SU-DHL-6 (cell line): ENCODE results near the gene SST.

Experiments used
- H2AFZ ChIP-seq: fragments of 200-600 bp; sonication (generic); 2 replicates; pipeline ENCODE4 v1.6.1; 2014; ENCODE audit warnings: low read depth, mild to moderate bottlenecking, moderate library complexity, mixed read lengths, antibody characterized with exemption, low read length; ENCODE audit not compliant: severe bottlenecking
- H3F3A ChIP-seq: fragments of 200-600 bp; shearing (Covaris generic); 2 replicates; pipeline ENCODE4 v1.6.0; 2016; ENCODE audit warnings: antibody characterized with exemption, mild to moderate bottlenecking; ENCODE audit not compliant: insufficient read depth
- H3K27ac ChIP-seq: fragments of 200-600 bp; sonication (generic); 2 replicates; pipeline ENCODE4 v1.5.1; 2016; ENCODE audit warnings: low read depth, mild to moderate bottlenecking, low read length, moderate library complexity, mixed read lengths
- H3K27me3 ChIP-seq: fragments of 200-600 bp; sonication (generic), shearing (Covaris generic); 2 replicates; pipeline ENCODE4 v1.6.0; 2014; ENCODE audit warnings: mild to moderate bottlenecking, low read length
- H3K36me3 ChIP-seq: fragments of 200-600 bp; sonication (generic); 2 replicates; pipeline ENCODE4 v1.6.1; 2014; ENCODE audit warnings: mild to moderate bottlenecking, low read length, mixed read lengths
- H3K4me2 ChIP-seq: fragments of 300-600, 200-600 bp; shearing (Covaris generic), sonication (generic); 2 replicates; pipeline ENCODE4 v1.6.0; 2014; ENCODE audit warnings: low read length, low read depth, mild to moderate bottlenecking; ENCODE audit not compliant: poor library complexity, severe bottlenecking
- H3K4me3 ChIP-seq: fragments of 200-600 bp; sonication (generic); 2 replicates; pipeline ENCODE4 v1.5.1; 2014; ENCODE audit warnings: antibody characterized with exemption, low read length, mild to moderate bottlenecking, mixed read lengths; ENCODE audit not compliant: insufficient read depth, poor library complexity, severe bottlenecking
- H3K79me2 ChIP-seq: fragments of 200-600 bp; sonication (generic); 2 replicates; pipeline ENCODE4 v1.6.1; 2014; ENCODE audit warnings: mild to moderate bottlenecking, low read length, moderate library complexity; ENCODE audit not compliant: insufficient read depth
- H3K9ac ChIP-seq: fragments of 200-600 bp; sonication (generic); 2 replicates; pipeline ENCODE4 v1.7.0; 2014; ENCODE audit warnings: mild to moderate bottlenecking, low read length
- H3K9me2 ChIP-seq: fragments of 200-600 bp; sonication (generic); replicated peaks from 2 replicates; pipeline ENCODE4 v1.6.1; 2014; ENCODE audit warnings: low read length; ENCODE audit not compliant: insufficient read depth
- H3K9me3 ChIP-seq: fragments of 200-600 bp; sonication (generic); 2 replicates; pipeline ENCODE4 v1.6.1; 2014; ENCODE audit warnings: low read length, mixed read lengths; ENCODE audit not compliant: insufficient read depth
- H4K20me1 ChIP-seq: fragments of 200-600 bp; sonication (generic); 2 replicates; pipeline ENCODE4 v1.6.1; 2014; ENCODE audit warnings: low read depth, mild to moderate bottlenecking, antibody characterized with exemption, low read length, moderate library complexity, mixed read lengths
- EZH2phosphoT487 ChIP-seq: fragments of 200-600 bp; sonication (generic), shearing (Covaris generic); conservative IDR thresholded peaks from 2 replicates; pipeline ENCODE4 v1.6.1; 2018; ENCODE audit warnings: mild to moderate bottlenecking, antibody characterized with exemption, low read length, moderate library complexity, mixed read lengths
- TF ChIP-seq, protein P1 (sequence below): fragments of 200-600 bp; sonication (generic); IDR thresholded peaks from one replicate; pipeline ENCODE4 v1.5.1; 2017; ENCODE audit warnings: antibody characterized with exemption, mild to moderate bottlenecking, low read length, moderate library complexity; ENCODE audit not compliant: insufficient read depth, poor library complexity, severe bottlenecking

The SST gene

DNA sequence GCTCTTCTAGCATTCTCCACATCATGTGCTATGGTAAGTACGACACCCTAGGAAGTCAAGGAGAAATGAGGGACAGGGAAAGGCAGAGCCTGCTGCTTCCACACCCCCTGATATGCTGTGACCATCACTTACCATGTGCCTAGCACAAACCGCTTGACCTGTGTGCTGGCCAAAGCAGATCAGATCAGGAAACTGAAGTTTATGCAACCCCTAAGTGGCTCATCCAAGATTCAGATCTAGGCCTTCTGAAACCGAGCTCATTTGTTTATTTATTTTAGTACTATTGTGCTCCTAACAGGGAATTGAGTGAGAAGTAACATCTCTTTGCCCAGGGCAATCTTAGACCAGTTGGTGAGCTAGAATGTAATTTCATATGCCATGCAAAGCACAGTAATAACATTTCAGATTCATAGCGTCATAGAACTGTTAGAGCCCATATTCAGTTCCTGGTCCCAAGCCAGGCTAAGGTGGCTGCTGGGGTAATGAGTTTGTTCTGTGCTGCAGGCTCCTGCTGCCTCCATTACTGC, 32.4 kb upstream of the SST start, which contains the start of gene RTP2:
TSS of gene RTP2 (minus strand) at position 51 of the 527 bp plus-strand sequence. CDS start 429 bp downstream, outside the sequence.
- TF ChIP-seq, protein P1, sequence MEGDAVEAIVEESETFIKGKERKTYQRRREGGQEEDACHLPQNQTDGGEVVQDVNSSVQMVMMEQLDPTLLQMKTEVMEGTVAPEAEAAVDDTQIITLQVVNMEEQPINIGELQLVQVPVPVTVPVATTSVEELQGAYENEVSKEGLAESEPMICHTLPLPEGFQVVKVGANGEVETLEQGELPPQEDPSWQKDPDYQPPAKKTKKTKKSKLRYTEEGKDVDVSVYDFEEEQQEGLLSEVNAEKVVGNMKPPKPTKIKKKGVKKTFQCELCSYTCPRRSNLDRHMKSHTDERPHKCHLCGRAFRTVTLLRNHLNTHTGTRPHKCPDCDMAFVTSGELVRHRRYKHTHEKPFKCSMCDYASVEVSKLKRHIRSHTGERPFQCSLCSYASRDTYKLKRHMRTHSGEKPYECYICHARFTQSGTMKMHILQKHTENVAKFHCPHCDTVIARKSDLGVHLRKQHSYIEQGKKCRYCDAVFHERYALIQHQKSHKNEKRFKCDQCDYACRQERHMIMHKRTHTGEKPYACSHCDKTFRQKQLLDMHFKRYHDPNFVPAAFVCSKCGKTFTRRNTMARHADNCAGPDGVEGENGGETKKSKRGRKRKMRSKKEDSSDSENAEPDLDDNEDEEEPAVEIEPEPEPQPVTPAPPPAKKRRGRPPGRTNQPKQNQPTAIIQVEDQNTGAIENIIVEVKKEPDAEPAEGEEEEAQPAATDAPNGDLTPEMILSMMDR: no peak
- no peak for TF ChIP-seq EZH2phosphoT487
- Histone ChIP-seq H3K9me2 (no peaks in the 10 kb centered on the region), H3F3A (no peaks in the 10 kb centered on the region), H3K36me3 (no peaks in the 10 kb centered on the region), H3K79me2 (no peaks in the 10 kb centered on the region), H3K9me3 (no peaks in the 10 kb centered on the region), H3K4me3 (no peak within 1 kb of the TSS), H3K9ac (no peak within 1 kb of the TSS), H3K4me2 (no peak within 1 kb of the TSS), H3K27ac (no peak within 1 kb of the TSS), H3K27me3 (no peaks in the 10 kb centered on the region), H4K20me1 (no peaks in the 10 kb centered on the region), H2AFZ (no peak within 1 kb of the TSS)

DNA sequence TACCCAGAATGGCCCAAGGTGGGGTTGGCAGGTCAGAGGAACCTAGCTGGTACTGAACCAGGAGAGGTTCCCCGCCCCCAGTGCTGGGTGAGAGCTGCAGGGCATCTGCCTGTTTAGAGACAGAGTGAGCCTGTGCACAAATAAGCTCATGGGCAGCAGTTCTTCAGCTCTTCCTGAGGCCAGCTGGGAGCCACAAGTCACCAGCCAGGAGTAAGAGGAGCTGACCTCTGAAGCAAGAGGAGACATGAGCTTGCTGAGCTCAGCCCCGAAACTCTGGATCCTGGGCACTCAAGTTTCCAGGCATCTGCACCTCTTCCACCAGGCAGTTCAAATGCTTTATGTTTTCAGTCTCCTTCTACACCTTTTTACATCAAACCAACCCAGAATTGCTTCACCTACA, 30.1 kb upstream of the SST start:
- no peak overlapping the region for H3K9ac ChIP-seq
- H3K27ac ChIP-seq: no peak overlapping the region
- no peak overlapping the region for H3K4me3 ChIP-seq
- no peaks in the 10 kb centered on the region for H3K9me2 ChIP-seq
- H2AFZ ChIP-seq: no peak overlapping the region
- H3K9me3 ChIP-seq: no peaks in the 10 kb centered on the region
- no peak overlapping the region for H3K4me2 ChIP-seq
- H3K79me2 ChIP-seq: no peaks in the 10 kb centered on the region
- no peaks in the 10 kb centered on the region for H4K20me1 ChIP-seq
- TF ChIP-seq, protein P1: no peak
- TF ChIP-seq EZH2phosphoT487: no peak
- H3F3A ChIP-seq: no peaks in the 10 kb centered on the region
- H3K36me3 ChIP-seq: no peaks in the 10 kb centered on the region
- no peaks in the 10 kb centered on the region for H3K27me3 ChIP-seq

DNA sequence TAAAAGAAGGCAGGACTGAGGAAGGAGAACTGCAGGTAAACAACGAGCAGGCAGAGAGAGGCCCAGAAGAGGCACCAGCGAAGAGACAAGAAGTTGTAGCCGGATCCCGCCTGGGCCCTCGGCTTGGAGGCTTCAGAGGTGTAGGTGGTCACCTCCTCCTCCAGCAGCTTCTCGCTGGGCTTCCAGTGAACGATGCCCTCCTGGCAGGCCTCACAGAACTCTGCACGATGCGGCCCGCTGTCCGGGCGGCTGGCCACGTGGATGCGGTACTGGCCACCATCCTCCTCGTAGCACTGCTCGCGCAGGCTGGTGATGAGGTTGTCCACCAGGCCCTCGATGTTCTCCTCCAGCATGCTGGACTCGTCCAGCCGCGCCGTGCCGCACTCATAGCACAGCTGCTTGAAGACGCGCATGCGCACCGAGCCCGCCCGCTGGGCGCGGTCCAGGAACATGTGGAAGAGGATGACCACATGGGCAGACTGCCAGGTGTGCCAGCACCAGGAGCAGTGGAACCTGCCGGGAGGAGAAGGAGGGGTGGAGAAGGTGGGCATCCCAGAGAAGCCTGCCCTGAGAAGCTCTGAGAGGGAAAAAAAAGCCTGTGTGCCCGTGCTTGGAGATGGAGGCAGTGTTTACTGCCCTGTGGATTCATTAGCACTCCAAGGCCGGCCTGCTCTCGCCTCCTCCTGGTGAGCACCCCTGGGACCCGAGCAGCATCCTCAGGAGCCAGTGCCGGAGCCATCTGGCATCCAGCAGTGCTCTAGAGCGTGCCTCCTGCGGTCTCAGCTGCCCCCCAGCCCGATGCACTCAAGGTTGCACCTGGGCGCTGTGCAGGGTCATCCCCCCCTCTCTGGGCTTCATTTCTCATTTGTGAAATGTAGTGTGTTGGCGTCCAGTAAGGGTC, 28.6 kb upstream of the SST start:
- no peak overlapping the region for H3K27ac ChIP-seq
- H3K9me2 ChIP-seq: no peaks in the 10 kb centered on the region
- no peak for TF ChIP-seq EZH2phosphoT487
- TF ChIP-seq, protein P1: no peak
- H3K9ac ChIP-seq: no peak overlapping the region
- no peak overlapping the region for H2AFZ ChIP-seq
- H3K27me3 ChIP-seq: no peaks in the 10 kb centered on the region
- H3K4me2 ChIP-seq: no peak overlapping the region
- H3K9me3 ChIP-seq: no peaks in the 10 kb centered on the region
- no peaks in the 10 kb centered on the region for H3K36me3 ChIP-seq
- no peaks in the 10 kb centered on the region for H4K20me1 ChIP-seq
- no peaks in the 10 kb centered on the region for H3K79me2 ChIP-seq
- H3K4me3 ChIP-seq: no peak overlapping the region
- no peaks in the 10 kb centered on the region for H3F3A ChIP-seq
